IMR-90 (cell line): Measurements from ENCODE around the gene SKP1.

Experiments used
- BHLHE40 ChIP-seq: fragments of 150-350 bp; IDR thresholded peaks from 2 replicates; pipeline ENCODE4 v1.6.1; 2016; ENCODE audit warnings: mild to moderate bottlenecking, low read depth, low read length
- CEBPB ChIP-seq: IDR thresholded peaks from 2 replicates; pipeline ENCODE4 v1.6.1; 2012; ENCODE audit warnings: low read depth, low read length, improper control_type of control experiment
- CHD1 ChIP-seq: IDR thresholded peaks from 2 replicates; pipeline ENCODE4 v1.6.1; 2012; ENCODE audit warnings: low read depth, low read length, improper control_type of control experiment
- CTCF ChIP-seq: conservative IDR thresholded peaks from 2 replicates; pipeline ENCODE4 v1.5.1; 2012; ENCODE audit warnings: mild to moderate bottlenecking, low read depth, low read length, improper control_type of control experiment
- FOS ChIP-seq: fragments of 150-350 bp; IDR thresholded peaks from 2 replicates; pipeline ENCODE4 v1.6.1; 2016; ENCODE audit warnings: low read depth, low read length
- MXI1 ChIP-seq: IDR thresholded peaks from 2 replicates; pipeline ENCODE4 v1.6.1; 2012; ENCODE audit warnings: low read depth, mild to moderate bottlenecking, low read length, moderate library complexity, borderline replicate concordance
- POLR2A ChIP-seq: IDR thresholded peaks from 2 replicates; pipeline ENCODE4 v1.6.1; 2012; ENCODE audit warnings: mild to moderate bottlenecking, low read depth, low read length
- RAD21 ChIP-seq: IDR thresholded peaks from 2 replicates; pipeline ENCODE4 v1.6.1; 2012; ENCODE audit warnings: low read length, improper control_type of control experiment
- SMC3 ChIP-seq: fragments of 150-350 bp; IDR thresholded peaks from 2 replicates; pipeline ENCODE4 v1.6.1; 2016; ENCODE audit warnings: low read depth, mild to moderate bottlenecking, antibody characterized with exemption, low read length, moderate library complexity

DNA sequence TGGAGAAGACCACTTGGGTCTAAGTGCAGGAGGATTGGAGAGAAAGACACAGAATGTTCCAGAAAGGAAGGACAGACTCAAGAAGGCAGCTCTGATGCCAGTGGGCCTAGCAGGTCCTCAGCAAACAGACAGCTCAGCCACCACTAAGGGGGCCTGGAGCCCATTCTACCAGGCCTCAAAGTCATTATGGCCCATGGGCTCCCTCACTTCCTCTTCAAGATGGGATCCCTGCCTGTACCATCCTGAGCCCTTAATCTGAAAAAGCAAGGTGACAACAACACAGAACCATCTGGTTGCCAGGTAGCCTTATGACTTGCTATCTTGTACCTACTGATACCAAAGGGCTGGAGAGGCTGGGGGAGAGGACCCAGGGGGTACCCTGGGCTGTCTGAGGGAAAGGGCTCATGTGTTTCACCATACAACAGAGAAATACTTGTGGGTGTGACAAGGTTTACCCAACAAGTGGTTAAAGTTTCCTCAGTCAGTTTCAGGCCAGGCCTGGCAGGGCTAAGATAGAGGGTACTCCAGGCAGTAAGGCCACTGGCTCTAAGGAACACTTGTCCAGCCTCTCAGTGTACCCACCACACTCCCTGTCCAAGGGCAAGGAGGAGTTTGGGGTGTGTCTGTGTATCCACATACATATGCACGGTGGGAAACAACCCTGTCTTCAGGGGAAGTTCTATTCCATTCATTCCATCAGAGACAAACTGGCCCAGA is 31.6 kb downstream of the SKP1 start:
- no peak for TF ChIP-seq POLR2A
- no peak for TF ChIP-seq CTCF
- no peak for TF ChIP-seq FOS
- no peak for TF ChIP-seq RAD21
- no peak for TF ChIP-seq BHLHE40
- no peak for TF ChIP-seq MXI1
- no peak for TF ChIP-seq SMC3
- no peak for TF ChIP-seq CHD1
- TF ChIP-seq CEBPB: no peak
